ENCODE measurements around the gene ACER2. TPM values are rescaled to one million over a fixed set of nuclear protein-coding genes. Genes with fewer than 3 reads are reported as not detected.

Gene ACER2
- total and polyA plus RNA-seq, 2 of the 4 experiments (the other 2 are of a cell fraction): 0.84 to 1.6 TPM

GRCh38 chr9:19464764-19465585, 56.2 kb downstream of the ACER2 start:
- Histone ChIP-seq H3K23ac (ENCODE audit: low read depth, low read length) (no peak overlapping the region; the same call in 1 of the 2 replicates), H3K27me3 (ENCODE audit: control insufficient read depth, insufficient read depth, low read length) (peaks cover 8% of the 10 kb centered on the region), H2AK9ac (replicated peaks; ENCODE audit: low read depth, low read length, poor library complexity) (peak overlapping the region; percentile 75), H3K4ac (ENCODE audit: low read depth, low read length) (no peak overlapping the region), H3K27ac (ENCODE audit: insufficient read depth, low read length) (no peak overlapping the region), H2BK120ac (ENCODE audit: low read depth, low read length) (0 out of 2 replicates have a peak overlapping the region, but pooled peaks have one; percentile 37), H4K8ac (ENCODE audit: low read depth in 2 of 2, low read length in 2 of 2) (peak overlapping the region in 1 of 2 experiments; percentile 60; a peak in 1 of 4 replicates), H3K4me1 (ENCODE audit: control insufficient read depth, insufficient read depth, low read length) (0 out of 2 replicates have a peak, but pooled peaks cover 2% of the 10 kb centered on the region), H3K14ac (replicated peaks; ENCODE audit: low read depth, low read length) (no peak overlapping the region), H4K91ac (ENCODE audit: insufficient read depth, low read depth, low read length) (no peak overlapping the region), H2AFZ (replicated peaks; ENCODE audit: low read length, poor library complexity) (peak overlapping the region; percentile 94), H2BK5ac (ENCODE audit: low read depth, low read length, poor library complexity, severe bottlenecking) (no peak overlapping the region), H3K79me1 (ENCODE audit: low read depth in 1 of 2, low read length in 2 of 2) (no peaks in the 10 kb centered on the region), H3K9ac (ENCODE audit: low read depth, low read length) (peak overlapping the region; percentile 39; the same call in 1 of the 2 replicates), H3K56ac (ENCODE audit: extremely low read depth, insufficient read depth, low read length) (no peak overlapping the region), H2BK15ac (ENCODE audit: low read depth, low read length) (0 out of 3 replicates have a peak overlapping the region, but pooled peaks have one; percentile 59), H3K36me3 (ENCODE audit: control insufficient read depth, insufficient read depth, low read length) (no peaks in the 10 kb centered on the region), H3K9me1 (ENCODE audit: insufficient read depth, low read length) (peaks cover 4% of the 10 kb centered on the region), H3K18ac (ENCODE audit: low read depth, low read length) (no peak overlapping the region), H4K5ac (ENCODE audit: low read depth, low read length) (no peak overlapping the region), H4K20me1 (ENCODE audit: insufficient read depth, low read length) (no peaks in the 10 kb centered on the region), H2BK20ac (ENCODE audit: low read depth, low read length) (no peak overlapping the region), H2AK5ac (ENCODE audit: low read depth, low read length) (no peak overlapping the region), H3K4me2 (ENCODE audit: low read depth, low read length) (peak overlapping the region; percentile 80), H3K9me3 (ENCODE audit: control insufficient read depth, insufficient read depth, low read length) (no peaks in the 10 kb centered on the region), H3K4me3 (ENCODE audit: insufficient read depth, low read depth, low read length) (peak overlapping the region; percentile 21; the same call in 1 of the 2 replicates)
- no TSS peak for BruUV-seq (replicated peaks)
- POLR2A ChIA-PET (ENCODE audit: unreplicated experiment): no interaction called here
- ATAC-seq (ENCODE audit: low read depth): peak; percentile 96
- dilution Hi-C loops (cut with HindIII; ENCODE audit: low sequenced_read_pairs, unreplicated experiment): no loop called here
- DNase-seq: peak; percentile 81
- intact Hi-C loops (cut with micrococcal nuclease): no loop called here
- in situ Hi-C loops (cut with MboI; ENCODE audit: low sequenced_read_pairs): no loop called here
- TF ChIP-seq BHLHE40 (IDR thresholded peaks at IDR 0.05; ENCODE audit: low read depth, low read length): peak; percentile 48; the same call in 1 of the 2 replicates
- peak; percentile 9; the same call in 1 of the 2 replicates for TF ChIP-seq RAD21 (IDR thresholded peaks at IDR 0.05; ENCODE audit: low read length)
- TF ChIP-seq CTCF (conservative IDR thresholded peaks at IDR 0.05; ENCODE audit: low read depth, low read length): peak; percentile 61
- 0 out of 2 replicates have a peak, but pooled peaks have one; percentile 33 for TF ChIP-seq MAZ (IDR thresholded peaks at IDR 0.05; ENCODE audit: borderline replicate concordance, low read depth, low read length)
- TF ChIP-seq FOS (IDR thresholded peaks at IDR 0.05; ENCODE audit: low read depth, low read length): no peak
- WGBS, 2 experiments (ENCODE audit: extremely low coverage in 2 of 2, insufficient read length in 1 of 2): 16% methylated on average over 11 of the region's 49 CpGs; no CpG with 5 or more reads in 1 of the 2 experiments
- CTCF ChIA-PET: interaction anchor here (0.5 to 2.9 kb wide), 20 partner anchors 10 to 1945 kb away, joined by 3 to 25 read pairs (median 4); partner anchors contain the start of gene RRAGA
